Stimulated activated CD8-positive, alpha-beta memory T cell treated with anti-CD3 and anti-CD28 coated beads, Interleukin-2, amount 100 ng/mL, for 48 hours (primary cell): ENCODE data around the gene TMEM232.
A peak's percentile ranks its signal among the peaks of the same experiment; 100 is the strongest.
"Not testable (repeated sequence)": the region's sequence is repeated elsewhere in the genome, so short reads cannot be mapped to it uniquely, and the experiment has no call there.

Experiments
- DNase-seq, 2 donors: peaks; one replicate each; pipeline ENCODE4 v3.0.0-alpha.2; 2020; ENCODE audit warnings: low read depth in 2 of 2

Gene TMEM232

DNA sequence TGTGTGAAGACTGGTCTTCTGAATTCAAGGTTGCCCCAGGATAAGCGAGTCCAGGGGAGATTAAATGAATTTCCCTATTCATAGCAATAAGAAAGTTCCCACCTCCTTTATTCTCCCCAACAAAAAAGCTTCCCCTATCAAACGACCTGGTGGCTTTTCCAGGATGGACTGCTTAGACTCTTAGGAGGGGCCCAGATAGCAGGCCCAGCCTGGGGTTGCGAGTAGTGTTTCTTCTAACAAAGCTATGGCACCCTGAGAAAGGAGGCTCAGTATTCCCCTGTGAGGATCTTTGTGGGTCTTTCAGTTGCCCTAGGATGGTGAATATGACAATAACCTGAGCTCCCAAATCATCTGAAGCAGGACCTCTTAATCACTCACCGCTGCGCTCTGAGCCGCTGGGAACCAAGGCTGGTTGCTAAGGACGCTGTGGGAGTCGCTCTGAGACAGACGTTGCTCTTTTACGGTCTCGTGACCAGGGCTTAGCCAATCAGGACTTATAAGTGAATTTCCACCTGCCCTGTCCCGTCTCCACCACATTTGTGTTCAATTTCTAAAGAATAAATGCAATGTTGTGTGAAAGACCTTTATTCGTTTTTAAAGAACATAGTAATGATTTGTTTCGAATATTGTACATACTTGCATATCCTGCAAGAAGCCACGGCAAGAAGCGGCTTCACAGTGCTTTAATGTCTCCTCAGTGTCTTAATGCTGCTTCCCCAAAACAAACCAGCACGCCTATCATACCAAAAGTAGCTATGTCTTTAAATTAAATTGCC lies at the start of gene TMEM232:
TSS of gene TMEM232 (minus strand) at position 423 of the 776 bp plus-strand sequence. CDS start 59,319 bp downstream, outside the sequence.
- peak; percentile 41 to 56 for DNase-seq

DNA sequence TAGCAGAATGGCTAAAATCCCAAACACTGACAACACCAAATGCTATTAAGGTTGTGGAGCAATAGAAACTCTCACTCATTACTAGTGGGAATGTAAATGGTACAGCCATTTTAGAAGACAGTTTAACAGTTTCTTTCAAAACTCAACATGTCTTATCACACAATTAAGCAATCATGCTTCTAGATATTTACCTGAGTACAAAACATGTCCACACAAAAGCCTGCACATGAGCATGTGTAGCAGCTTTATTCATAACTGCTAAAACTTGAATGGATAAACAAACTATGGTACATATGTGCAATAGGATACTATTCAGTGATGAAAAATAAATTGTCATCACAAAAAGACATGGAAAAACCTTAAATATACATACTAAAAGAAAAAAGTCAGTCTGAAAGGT lies 43.8 kb upstream of the TMEM232 start:
- DNase-seq = no peak

DNA sequence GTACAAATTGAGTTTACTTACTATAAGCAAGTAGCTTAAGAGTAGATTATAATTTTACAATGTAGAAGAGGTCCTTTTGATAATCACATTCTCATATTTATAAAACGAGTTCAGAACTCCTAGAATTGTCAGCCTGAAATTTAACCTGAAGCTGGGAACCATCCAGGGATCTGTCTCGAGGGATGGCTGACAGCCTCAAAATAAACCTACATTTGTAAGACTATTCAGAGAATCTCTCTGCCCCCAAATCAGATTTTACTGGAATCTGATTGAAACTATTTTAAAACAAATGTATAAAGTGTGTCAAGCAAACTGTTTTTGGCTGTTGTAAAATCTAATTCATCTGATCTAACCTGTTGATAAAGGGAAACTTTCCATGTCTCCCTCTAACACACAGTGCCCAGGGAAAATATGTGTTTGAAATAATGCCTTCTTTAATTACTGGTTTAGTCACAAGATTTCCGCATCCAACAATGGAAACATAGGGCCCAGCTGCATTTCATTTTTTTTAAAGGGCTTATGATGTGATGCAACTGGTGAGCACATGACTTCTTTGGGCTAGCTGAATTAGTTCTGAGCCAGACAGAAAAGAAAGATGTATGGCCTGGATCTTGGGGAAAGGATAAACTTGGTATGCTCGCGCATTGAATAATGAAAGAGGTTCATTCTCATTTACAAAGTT lies 42.7 kb upstream of the TMEM232 start:
- DNase-seq = no peak

DNA sequence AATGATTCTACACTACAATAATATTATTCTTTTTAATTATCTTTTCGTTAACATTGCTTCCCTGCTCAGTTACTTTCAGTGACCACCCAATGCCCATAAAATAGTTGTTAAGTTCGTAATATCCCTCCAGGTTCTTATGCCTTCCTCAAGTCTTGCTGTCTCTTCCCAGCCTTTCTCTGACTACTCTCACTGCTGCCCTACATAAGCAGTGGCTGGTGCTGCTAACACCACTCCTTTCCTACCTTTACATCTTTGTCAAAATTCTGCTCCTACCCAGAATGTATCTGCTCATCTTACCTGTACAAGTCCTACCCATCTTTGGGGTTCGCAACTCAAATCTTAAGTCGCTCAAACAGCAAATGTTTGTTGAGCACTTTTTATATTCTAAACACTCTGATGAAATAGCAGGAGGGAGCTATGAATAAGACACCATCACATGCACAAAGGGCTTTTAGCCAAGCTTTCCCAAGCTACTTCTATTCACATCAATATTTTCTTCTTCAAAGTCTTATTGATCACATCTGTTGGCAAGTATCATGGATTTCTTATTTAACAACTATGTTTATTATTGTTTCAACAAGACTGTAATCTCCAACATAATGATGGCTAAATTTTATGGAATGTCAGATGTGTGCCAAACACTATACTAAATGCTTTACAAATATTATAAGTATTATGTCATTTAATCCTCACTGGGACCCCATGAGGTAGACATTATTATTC lies 41.8 kb upstream of the TMEM232 start:
- DNase-seq = no peak

DNA sequence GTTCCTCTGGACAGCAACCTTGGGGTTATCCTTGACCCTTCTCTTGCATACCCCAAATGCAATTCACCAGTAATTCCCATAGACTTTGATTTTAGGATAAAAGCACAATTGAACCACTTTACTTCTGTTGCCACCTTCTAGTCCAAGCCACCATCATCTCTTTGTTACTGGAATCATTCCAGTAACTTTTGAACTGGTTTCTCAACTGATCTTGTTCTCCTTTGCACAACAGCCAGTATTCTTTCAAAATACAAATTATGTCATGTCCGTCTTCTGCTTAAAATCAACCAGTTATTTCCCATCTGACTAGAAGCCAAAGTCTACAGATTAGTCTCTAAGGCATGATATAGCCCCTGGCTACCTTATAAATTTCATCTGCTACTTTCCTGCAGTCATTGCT lies 33.7 kb upstream of the TMEM232 start:
- DNase-seq = no peak

DNA sequence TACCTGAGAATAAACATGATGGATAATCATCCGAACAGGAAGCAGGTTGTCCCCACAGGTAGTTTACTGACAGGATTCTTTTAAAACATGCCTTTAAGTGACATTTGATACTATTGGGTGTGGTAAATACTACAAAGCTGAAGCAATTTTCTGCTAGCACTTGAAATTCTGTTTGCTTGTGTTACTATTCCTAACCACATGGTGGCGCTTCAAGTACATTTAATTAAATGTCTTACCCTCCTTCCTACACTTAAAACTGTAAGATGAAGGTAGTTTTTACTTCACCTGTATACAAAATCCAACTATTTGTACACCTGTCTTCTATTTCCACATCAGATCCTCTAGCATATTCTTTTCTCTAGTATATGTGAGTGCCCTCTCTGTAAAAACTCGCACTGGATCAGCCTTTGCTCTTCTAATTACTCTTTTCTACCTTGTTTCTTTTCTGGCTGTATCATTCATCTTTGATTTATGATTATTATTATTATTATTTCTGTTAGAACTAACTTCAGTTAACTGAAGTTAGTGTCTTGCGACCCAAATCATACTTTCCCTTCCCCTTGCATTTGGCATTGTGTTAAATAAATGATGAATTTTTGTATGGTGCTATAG lies 30.8 kb upstream of the TMEM232 start:
- DNase-seq = no peak

DNA sequence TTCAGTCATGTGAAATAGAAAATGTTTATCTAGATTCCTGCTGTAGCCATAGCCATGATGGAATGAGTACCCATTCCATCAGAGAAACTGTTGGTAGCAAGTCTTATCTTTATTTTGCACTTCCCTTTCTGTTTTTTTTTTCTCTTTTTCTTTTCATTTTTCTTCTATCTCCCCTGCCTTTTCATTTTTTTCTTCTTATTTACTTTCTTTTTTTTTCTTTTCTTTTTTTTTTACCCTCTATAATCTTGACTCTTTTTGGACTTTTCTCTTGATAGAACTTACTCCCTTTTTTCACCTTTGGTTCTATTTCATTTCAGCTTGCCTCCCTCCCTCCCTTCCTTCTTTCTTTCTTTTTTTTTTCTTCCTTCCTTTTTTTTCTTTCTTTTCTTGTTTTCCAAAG lies 27.7 kb upstream of the TMEM232 start:
- DNase-seq = no peak

DNA sequence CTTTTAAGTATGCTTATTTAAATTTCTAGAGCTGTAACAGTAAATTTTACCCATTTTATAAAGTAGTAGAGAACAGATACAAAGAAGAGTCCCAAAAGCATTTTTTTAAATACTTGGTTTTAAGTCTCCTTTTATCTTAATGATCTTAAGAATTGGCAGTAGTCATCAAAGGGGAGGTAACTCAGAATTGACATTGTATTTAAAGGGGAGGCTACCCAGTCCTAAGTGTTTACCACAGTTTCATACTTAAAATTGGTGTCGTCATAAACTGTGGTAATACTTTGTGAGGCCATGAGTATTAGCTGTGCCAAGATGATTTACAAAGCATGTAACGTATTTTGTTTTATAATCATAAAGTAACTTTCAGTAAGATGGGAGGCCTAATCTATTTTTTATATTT lies 27.1 kb upstream of the TMEM232 start:
- DNase-seq = no peak

DNA sequence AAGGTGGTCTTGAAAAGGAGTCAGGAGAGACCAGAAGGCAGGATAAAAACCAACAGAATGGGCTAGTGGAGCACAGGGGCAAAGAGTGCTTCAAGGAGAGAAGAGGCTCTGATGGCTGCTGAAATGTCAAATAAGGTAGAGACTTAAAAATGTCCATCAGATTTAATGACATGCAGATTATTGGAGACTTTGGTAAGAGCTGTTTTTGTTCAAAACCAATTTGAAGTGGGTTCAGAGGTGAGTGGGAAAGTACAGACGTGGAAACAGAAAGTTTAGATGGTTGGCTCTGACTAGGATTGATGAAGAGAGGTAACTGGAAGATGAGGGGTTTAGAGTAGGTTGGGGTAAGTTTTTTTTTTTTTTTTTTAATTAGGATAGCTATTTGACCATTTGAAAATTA lies 26.5 kb upstream of the TMEM232 start:
- no peak for DNase-seq

DNA sequence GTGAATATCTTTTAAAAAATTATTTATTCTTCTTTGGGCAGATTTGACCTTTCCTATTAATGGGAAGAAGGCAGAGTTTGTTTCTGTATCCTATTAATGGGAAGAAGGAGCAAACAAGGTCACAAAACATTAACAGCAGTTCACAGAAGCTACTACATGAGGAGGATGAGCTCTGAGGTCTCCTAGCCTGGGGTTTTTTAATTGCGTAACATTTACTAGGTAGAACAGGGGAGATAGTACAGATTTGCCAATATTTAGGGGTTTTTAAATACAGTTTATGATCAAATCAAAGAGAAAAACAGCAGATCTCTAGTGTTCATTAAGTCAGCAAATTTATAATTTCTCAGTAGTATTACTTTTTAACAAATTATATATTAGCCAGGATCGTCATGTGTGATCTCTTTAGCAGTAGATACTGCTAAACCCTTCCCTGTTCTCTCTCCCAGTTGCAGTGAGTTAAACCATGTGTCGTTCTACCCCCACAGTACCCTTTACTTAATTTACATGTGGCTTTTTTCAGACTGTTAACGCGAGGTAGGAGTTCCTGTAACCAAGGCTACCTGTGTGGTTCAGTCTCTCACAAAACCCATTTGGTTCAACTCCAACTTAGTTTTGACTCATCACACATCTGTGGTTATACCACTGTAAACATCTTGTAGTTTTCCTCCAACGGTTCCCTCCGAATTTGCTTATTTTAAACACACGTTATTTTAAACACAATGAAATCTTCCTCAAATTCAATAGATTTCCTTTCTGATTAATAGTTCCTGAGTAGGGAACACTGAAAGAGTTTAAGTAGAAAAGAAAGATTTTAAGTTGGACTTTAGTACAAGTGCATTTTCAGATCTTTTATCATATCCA lies 25.7 kb upstream of the TMEM232 start:
- DNase-seq = no peak

DNA sequence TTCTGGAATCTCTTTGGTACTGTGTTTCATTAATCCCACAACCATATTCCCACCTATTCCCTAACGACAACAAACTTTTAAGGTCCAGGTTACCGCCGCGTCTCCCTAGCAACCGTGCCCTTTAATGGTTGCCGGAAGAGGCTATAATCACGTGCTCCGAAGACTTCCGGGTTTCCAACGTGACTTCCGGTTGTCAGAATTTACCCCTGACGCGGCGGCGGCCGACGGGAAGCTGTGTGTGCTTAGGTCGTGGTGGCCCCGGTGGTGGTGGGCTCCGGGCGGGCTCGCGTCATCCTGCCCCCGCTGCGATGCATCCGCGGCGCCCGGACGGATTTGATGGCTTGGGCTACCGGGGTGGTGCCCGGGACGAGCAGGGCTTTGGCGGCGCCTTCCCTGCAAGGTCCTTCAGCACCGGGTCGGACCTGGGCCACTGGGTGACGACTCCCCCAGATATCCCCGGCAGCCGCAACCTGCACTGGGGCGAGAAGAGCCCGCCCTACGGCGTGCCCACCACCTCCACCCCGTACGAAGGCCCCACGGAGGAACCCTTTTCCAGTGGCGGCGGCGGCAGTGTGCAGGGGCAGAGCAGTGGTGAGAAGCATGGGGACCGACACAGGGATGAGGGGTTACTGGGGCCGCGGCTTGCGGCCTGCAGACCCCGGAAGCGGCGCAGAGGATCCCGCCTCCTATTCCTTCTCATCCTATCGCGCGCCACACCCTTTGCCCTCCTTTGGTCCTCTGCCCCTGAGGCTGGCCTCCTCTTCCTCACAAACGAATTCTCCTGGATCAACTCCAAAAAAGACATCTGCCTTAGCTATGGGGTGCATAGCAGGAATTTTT lies 12.6 kb upstream of the TMEM232 start, which contains the start of gene SLC25A46:
TSS of gene SLC25A46 (plus strand) at position 196 of the 840 bp plus-strand sequence. CDS start at position 309, 113 bp downstream.
- DNase-seq = peak; percentile 72 to 76

DNA sequence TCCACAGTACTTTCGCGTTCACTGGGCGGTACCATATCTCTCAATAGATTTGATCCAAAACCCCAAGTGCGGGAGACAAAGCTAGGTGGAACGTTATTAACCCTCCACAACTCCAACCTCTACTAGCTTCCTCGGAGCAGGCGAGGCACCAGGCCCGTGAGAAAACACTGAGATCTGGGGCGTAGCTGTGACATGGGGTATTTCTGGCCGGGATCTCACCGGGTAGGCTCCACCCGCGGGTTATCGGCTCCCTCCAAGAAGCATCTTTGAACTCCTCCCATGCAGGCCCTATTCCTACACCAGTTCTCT lies 12.0 kb upstream of the TMEM232 start:
- DNase-seq = no peak

DNA sequence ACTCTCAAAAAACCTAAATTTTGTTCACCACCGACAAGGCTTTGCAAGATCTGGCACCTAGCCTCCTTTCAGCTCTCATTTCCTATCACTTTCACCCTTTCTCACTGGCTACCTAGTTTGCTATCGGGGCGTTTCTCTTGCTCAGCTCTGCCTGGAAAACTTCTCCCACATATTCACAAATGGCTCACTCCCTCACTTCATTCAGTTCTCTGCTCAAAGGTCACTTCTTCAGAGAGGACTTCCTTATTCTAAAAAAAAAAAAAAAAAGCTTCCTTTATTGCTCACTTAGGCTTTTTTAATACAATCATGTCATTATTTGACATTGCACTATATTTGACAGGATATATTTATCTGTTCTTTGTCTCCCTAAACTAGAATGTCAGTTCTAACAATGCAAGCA lies 10.3 kb upstream of the TMEM232 start:
- no peak for DNase-seq

DNA sequence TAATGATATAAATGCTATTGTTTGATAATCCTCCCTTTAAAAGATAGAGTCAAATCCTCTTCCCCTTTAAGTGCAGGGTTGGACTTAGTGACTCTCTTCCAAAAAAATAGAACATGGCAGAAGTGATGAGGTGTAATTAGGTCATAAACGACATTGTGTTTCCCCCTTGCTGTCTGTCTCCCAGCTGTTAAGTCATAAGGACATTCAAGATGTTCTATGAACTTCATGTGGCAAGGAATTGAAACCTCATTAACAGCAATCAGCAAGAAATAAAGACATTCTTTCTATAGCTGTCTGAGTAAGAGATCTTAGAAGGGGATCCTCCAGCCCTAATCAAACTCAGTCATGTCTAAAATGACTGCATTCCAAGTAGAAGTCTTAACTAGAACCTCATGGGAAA lies 9.1 kb upstream of the TMEM232 start:
- DNase-seq = no peak

DNA sequence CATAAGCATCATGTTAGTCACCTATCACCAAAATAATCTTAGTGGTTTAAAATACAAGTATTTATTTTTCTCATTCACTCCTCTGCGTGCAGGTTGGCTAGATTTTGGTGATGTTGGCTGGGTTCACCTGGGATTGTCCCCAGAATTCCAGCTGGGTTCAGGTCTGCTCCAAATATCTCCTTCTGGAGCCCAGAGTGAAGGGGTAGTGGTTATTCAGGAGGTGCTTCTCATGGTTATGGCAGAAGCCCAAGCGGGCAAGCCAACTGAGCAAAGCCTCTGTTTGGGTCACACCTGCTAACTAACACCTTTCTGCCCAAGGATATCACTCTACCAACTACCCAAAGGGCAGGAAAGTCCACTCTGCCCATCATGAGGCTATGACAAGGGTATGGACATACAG lies 7.6 kb upstream of the TMEM232 start:
- no peak for DNase-seq

DNA sequence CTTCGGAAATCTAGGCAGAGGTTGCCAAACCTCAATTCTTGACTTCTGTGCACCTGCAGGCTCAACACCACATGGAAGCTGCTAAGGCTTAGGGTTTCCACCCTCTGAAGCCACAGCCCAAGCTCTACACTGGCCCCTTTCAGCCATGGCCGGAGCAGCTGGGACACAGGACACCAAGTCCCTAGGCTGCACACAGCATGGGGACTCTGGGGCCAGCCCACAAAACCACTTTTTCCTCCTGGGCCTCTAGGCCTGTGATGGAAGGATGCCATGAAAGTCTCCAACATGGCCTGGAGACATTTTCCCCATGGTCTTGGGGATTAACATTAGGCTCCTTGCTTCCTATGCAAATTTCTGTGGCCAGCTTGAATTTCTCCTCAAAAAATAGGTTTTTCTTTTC lies 5.0 kb upstream of the TMEM232 start:
- DNase-seq = not testable (repeated sequence)

DNA sequence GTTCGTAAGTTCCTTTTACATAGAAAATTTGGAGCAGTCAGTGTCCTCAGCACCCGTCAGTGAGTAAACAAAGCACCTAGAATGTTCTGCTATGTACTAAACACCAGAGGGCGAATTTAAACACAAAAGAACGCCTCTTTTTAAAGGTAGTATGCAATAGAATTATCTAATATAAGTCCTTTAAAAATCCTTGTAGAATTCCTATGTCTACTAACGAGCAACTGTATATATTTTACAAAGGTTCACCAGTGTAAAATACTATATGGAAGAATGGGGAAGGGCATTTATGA lies 499 bp upstream of the TMEM232 start:
- no peak for DNase-seq

DNA sequence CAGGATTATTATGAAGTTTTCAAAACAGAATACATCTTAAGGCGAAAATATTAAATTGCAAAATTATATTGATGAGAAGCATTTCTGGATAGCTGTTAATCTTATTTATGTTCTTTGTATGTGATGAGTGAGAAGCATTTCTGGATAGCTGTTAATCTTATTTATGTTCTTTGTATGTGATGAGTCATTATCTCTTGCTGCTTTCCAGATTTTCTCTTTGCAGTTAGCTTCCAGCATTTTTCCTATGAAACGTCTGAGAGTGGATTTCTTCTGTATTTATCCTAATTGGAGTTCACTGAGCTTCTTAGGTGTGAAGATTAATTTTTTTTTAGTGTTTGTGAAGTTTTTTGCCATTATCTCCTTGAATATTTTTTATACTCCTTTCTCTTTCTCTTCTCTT lies 8.2 kb downstream of the TMEM232 start:
- no peak for DNase-seq

DNA sequence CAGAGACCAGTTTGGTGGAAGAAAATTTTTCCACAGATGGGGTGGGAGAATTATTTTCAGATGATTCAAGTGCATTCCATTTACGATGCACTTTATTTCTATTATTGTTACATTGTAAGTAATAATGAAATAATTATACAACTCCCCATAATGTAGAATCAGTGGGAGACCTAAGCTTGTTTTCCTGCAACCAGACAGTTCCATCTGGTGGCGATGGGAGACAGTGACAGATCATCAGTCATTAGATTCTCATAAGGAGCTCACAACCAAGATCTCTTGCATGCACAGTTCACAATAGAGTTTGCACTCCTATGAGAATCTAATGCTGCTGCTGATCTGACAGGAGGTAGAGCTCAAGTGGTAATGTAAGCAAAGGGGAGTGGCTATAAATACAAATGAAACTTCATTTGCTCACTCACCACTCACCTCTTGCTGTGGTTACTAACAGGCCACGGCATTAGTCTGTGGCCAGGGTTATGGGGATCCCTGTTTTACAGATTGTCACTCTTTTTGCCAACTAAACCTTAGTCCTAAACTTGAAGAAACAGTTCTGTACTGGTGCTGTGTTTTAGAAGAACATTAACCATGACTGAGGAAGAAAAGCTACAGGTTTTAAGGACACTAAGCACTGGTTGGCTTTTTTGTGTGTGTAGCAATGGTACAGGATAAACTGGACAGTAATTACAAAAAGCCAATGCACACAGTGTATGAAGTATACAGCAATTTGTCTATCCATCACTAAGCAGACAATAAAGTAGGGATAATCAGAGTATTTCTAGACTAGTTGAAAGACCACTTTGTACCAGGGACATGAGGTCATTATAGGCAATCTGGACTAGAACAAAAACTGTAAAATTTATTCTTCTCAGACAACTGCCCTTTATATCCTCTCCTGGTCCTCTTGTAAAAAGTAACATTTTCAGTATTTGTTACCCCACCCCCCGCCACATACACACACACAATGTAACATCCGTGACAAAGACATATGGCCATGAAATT lies 9.9 kb downstream of the TMEM232 start:
- DNase-seq = no peak
